ENCODE results near the gene PSMB8.
"Not testable (repeated sequence)": the region's sequence is repeated elsewhere in the genome, so short reads cannot be mapped to it uniquely, and the experiment has no call there.

The PSMB8 gene

DNA sequence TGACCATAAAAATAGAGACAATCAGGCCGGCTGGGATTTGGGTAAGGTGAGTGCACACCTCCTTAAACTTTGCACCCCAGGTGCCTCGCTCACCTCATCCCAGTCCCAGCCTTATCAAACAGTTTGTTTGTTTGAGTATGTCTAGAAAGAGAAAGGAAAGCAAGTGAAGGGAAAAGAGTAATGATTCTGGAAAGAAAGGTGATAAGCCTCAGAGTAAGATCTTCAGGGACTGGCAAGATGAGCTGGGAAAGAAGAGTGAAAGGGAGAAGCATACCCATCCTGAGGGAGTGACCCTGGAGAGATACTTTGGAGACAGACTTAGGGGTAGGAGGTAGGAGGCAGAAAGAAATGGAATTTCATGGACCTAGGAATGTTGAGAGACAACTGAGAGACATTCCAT lies 7.0 kb downstream of the PSMB8 start:
- no peak for DNase-seq

- DNase-seq = no peak
Measured at GRCh38 chr6:32835167-32835893, 8.5 kb downstream of the PSMB8 start.

GRCh38 chr6:32833664-32834063 lies 10.2 kb downstream of the PSMB8 start:
- DNase-seq = no peak

- no peak for DNase-seq
Measured at GRCh38 chr6:32832535-32832934, 11.3 kb downstream of the PSMB8 start.

- DNase-seq = no peak
Measured at GRCh38 chr6:32830936-32831335, 12.9 kb downstream of the PSMB8 start.

DNA sequence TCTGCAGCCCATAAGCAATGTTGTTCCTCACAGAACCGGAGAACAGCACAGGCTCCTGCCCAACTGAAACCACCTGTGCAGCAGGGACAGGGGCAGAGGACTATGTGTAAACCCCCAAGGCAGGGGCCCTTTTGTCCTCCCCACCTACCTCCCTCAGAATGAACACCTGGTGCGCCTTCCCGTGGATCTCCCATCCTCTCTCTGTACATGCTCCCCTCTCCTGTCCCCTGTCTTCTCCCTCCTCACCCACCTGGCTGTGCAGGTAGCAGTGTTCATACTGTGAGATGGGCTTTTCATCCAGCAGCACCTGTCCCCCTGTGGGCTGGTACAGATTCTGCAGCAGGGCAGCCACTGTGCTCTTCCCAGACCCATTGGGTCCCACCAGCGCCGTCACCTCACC lies 13.8 kb downstream of the PSMB8 start:
- DNase-seq = no peak

DNA sequence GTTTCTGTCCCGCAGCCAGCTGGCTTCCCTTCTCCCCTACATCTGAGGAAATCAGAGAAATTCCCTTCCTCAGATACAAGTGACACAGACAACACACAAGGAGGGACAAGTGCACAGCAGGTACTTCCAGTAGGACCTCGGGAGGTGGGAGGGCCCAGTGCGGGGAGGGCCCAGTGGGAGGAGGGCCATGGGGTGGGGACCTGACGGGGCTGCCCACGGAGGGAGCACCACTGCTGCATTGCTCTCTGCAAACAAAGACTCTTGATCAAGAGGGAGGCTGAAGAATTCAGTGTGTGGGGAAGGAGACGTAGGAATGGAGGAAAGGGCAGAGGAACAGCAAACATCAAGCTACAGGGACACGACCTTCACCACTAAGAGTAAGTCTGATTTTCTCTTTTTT lies 14.4 kb downstream of the PSMB8 start:
- DNase-seq = no peak

GRCh38 chr6:32827025-32827424 lies 16.8 kb downstream of the PSMB8 start:
- DNase-seq = no peak

DNA sequence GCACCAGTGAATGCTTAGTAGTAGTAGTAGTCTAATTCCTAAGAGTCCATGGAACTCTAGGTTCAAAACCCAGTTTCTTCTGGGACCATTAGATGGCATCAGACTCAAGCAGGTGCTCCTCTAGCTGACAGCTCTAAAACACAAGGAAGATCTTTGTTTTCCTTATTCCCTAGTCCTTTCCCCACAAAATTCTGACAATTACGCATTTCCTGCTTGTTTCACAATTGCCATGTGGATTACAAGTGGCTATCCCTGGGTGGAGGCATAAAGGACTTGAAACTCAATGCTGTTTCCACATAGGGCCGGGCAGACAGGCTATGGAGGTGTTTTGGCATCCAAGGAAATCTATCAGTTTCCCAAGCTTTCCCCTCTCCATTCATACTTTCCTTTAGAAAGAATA lies 17.9 kb downstream of the PSMB8 start:
- DNase-seq = no peak

- DNase-seq = no peak
Measured at GRCh38 chr6:32819729-32820128, 24.1 kb downstream of the PSMB8 start.

- DNase-seq = no peak
Measured at GRCh38 chr6:32818867-32819266, 25.0 kb downstream of the PSMB8 start.

DNA sequence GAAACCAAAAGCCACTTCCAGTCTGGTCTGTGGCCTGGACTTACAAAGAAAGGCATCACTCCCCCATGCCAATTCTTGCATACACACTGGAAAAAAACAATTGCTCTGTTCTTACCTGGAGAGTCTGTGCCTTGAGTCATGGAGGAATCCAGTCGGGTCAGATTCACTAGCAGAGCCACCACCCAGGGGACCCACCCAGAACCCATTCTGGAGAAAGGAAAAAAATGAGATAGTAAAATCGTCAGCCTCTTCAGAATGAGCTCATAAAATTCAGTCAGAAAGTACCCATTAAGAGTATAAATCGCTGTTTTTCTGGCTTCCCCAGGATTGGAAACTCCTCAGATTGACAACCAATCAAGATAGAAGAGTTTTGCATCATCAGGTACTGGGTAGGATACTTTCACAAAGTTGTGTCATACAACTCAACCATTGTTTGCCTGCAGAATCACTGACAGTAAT lies 27.1 kb downstream of the PSMB8 start, which contains the start of gene HLA-DOB:
HLA-DOB (minus strand) TSS at position 257 of the 459 bp plus-strand sequence; CDS start at position 206, 51 bp downstream.
- no peak for DNase-seq

- no peak for DNase-seq
Measured at GRCh38 chr6:32815996-32816395, 27.9 kb downstream of the PSMB8 start.

DNA sequence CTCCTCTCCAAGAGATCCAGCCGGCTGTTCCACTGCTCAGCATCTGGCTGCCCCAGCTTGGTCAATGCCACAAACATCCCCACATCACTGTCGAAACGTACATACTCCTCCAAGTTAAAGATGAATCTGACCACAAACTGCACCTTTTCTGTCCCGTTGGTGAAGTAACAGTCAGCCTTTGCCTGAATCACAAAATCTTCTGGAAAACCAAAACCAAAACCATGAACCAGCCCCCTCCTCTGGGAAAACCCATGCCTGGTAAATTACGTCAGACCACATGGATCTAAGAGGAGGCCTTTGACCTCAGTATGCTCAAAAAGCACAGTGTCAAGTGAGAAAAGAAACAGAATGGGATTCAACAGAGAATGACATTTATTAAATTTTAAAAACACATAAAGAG lies 28.7 kb downstream of the PSMB8 start:
- DNase-seq = no peak

- no peak for DNase-seq
Measured at GRCh38 chr6:32814145-32814544, 29.7 kb downstream of the PSMB8 start.

GRCh38 chr6:32809171-32809570 lies 34.7 kb downstream of the PSMB8 start:
- DNase-seq = no peak

DNA sequence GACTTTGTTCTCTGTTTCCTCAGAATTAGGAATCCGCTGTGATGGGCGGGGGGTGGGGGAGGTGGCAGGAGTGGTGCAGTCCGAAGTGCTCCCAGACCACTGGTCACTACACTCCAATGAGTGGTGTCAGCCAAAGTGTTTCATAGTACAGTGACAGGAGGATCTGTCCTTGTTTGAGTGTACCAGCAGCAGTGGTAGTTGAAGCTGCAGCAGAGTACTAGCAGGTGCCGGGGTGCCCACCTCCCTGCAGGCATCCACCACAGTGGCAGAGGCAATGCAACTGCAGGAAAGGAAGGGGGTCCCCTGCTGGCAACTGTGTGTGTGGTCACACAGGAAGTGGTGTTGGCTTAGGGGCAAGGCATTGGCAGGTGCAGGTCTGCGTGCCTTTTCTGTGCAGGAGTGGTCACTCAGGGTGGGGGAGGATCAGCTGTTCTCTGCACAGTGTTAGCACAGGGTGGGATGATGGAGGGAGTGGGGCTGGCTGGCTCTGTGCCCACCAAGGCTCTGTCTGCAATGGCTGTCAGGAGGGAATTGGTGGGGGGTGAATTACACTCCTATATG lies 36.7 kb downstream of the PSMB8 start:
- no peak for DNase-seq

GRCh38 chr6:32805404-32805803 lies 38.4 kb downstream of the PSMB8 start:
- not testable (repeated sequence) for DNase-seq

- no peak for DNase-seq
Measured at GRCh38 chr6:32803416-32803815, 40.4 kb downstream of the PSMB8 start.

- no peak for DNase-seq
Measured at GRCh38 chr6:32799740-32800139, 44.1 kb downstream of the PSMB8 start.

DNA sequence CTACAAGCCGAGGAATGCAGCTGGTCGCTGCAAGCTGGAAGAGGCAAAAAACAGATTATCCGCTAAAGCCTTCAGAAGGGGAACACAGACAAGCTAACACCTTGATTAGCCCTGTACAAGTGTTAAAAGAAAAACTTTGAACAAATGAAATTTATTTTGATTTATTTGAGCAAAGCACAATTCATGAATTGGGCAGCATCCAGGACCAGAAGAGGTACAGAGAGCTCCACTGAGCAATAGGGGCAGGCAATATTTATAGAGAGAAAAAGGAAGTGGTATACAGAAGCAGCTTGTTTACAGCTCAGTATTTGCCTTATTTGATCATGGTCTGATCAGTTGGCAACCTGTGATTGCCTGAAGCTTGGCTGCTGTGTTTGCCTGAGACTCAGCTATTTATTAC lies 44.7 kb downstream of the PSMB8 start:
- DNase-seq = no peak

GRCh38 chr6:32796848-32797776 lies 46.7 kb downstream of the PSMB8 start:
- DNase-seq = peak; percentile 65

DNA sequence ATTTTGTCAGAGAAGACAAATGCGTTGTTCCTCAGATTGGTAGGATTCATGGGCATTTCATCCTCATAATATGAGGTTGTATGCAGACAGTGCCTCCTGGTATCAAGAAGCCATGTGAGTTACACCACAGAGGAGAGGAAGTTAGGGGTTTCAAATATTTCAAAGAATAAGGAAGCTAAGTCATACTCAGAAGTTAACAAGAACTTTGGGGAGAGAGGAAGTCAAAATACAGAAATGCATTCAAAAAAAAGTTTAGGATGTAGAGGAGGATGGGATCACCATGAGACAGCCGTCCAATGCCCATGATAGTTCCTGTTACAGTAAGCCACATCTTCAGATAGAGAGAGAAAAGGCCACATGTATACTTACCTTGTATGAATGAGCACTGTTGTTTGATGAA lies 49.3 kb downstream of the PSMB8 start:
- no peak for DNase-seq
